ENCODE data around the gene GALNT13. TPM values are rescaled to one million over a fixed set of nuclear protein-coding genes. Genes with fewer than 3 reads are reported as not detected.

GALNT13 gene
- polyA plus RNA-seq, 3 donors, result not detected

DNA sequence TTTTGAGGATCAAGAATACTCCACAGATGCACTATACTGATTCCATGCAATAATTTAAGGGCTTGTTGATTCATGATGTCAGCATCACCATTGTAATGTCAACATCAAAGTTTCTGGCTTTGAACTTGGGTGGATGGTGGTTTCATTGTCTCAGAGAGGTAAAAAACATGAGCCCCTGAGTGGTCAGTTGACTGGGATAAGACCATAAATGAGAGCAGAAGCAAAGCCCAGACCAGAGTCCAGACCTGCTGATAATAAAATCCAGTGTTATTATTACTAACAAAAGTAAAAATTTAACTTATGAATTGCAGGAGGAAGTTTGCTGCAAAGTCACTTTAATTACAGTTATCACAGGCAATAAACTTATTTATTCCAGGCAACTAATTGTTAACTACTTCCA, 358.2 kb downstream of the GALNT13 start:
- Histone ChIP-seq H3K9ac (ENCODE audit: insufficient read depth, low read length, poor library complexity, severe bottlenecking) (no peak overlapping the region), H3K9me3 (replicated peaks in 1 of 2; ENCODE audit: control insufficient read depth in 1 of 2, insufficient read depth in 1 of 2, low read length in 2 of 2) (peaks cover 0 to 3% of the 10 kb centered on the region in 2 donors), H3K4me3 (replicated peaks in 1 of 3; ENCODE audit: low read depth in 2 of 3, low read length in 3 of 3) (no peak overlapping the region), H3K36me3 (replicated peaks in 1 of 2; ENCODE audit: control insufficient read depth in 1 of 2, insufficient read depth in 2 of 2, low read length in 2 of 2) (no peaks in the 10 kb centered on the region), H3K4me2 (replicated peaks; ENCODE audit: extremely low read depth, low read length, poor library complexity, severe bottlenecking) (no peak overlapping the region), H4K20me1 (ENCODE audit: insufficient read depth, low read length) (no peaks in the 10 kb centered on the region), H3K4me1 (ENCODE audit: control insufficient read depth in 1 of 2, insufficient read depth in 2 of 2, low read length in 2 of 2) (no peaks in the 10 kb centered on the region), H3K27me3 (ENCODE audit: control insufficient read depth in 2 of 2, insufficient read depth in 2 of 2, low read length in 2 of 2) (no peaks in the 10 kb centered on the region), H2AFZ (ENCODE audit: insufficient read depth, low read depth, low read length, poor library complexity, severe bottlenecking) (no peak overlapping the region), H3K79me2 (ENCODE audit: insufficient read depth, low read length) (no peaks in the 10 kb centered on the region), H3K27ac (ENCODE audit: low read depth in 1 of 2, low read length in 2 of 2) (no peak overlapping the region)
- H3K27ac Mint-ChIP-seq, result no peak overlapping the region
- intact Hi-C loops (cut with micrococcal nuclease), result no loop called here
- H3K27me3 Mint-ChIP-seq (ENCODE audit: low read depth in 3 of 3), result peaks cover 0 to 1% (median 0%) of the 10 kb centered on the region in 3 donors
- H3K4me3 Mint-ChIP-seq, result no peak overlapping the region
- TF ChIP-seq CTCF (IDR thresholded peaks at IDR 0.05), result no peak
- no peaks in the 10 kb centered on the region for H3K4me1 Mint-ChIP-seq
- H3K9me3 Mint-ChIP-seq, result peaks cover 0 to 11% (median 6%) of the 10 kb centered on the region in 7 donors
- H3K36me3 Mint-ChIP-seq, result no peaks in the 10 kb centered on the region
- no peak for DNase-seq

GRCh38 chr2:154231021-154231420, 359.3 kb downstream of the GALNT13 start:
- Histone ChIP-seq H3K4me2 (replicated peaks; ENCODE audit: extremely low read depth, low read length, poor library complexity, severe bottlenecking) (no peak overlapping the region), H3K27me3 (ENCODE audit: control insufficient read depth in 2 of 2, insufficient read depth in 2 of 2, low read length in 2 of 2) (no peaks in the 10 kb centered on the region), H3K9ac (ENCODE audit: insufficient read depth, low read length, poor library complexity, severe bottlenecking) (no peak overlapping the region), H3K9me3 (replicated peaks in 1 of 2; ENCODE audit: control insufficient read depth in 1 of 2, insufficient read depth in 1 of 2, low read length in 2 of 2) (peaks cover 0 to 3% of the 10 kb centered on the region in 2 donors), H2AFZ (ENCODE audit: insufficient read depth, low read depth, low read length, poor library complexity, severe bottlenecking) (no peak overlapping the region), H3K79me2 (ENCODE audit: insufficient read depth, low read length) (no peaks in the 10 kb centered on the region), H3K36me3 (replicated peaks in 1 of 2; ENCODE audit: control insufficient read depth in 1 of 2, insufficient read depth in 2 of 2, low read length in 2 of 2) (no peaks in the 10 kb centered on the region), H3K4me3 (replicated peaks in 1 of 3; ENCODE audit: low read depth in 2 of 3, low read length in 3 of 3) (no peak overlapping the region), H3K4me1 (ENCODE audit: control insufficient read depth in 1 of 2, insufficient read depth in 2 of 2, low read length in 2 of 2) (no peaks in the 10 kb centered on the region), H3K27ac (ENCODE audit: low read depth in 1 of 2, low read length in 2 of 2) (no peak overlapping the region), H4K20me1 (ENCODE audit: insufficient read depth, low read length) (no peaks in the 10 kb centered on the region)
- Mint-ChIP-seq H3K4me3 (no peak overlapping the region), H3K27ac (no peak overlapping the region), H3K36me3 (no peaks in the 10 kb centered on the region), H3K9me3 (peaks cover 0 to 11% (median 6%) of the 10 kb centered on the region in 7 donors), H3K27me3 (ENCODE audit: low read depth in 3 of 3) (peaks cover 0 to 1% (median 0%) of the 10 kb centered on the region in 3 donors), H3K4me1 (no peaks in the 10 kb centered on the region)
- no peak for DNase-seq
- intact Hi-C loops (cut with micrococcal nuclease), result no loop called here
- WGBS (ENCODE audit: insufficient coverage), result 0% methylated on average over 1 of the region's 1 CpG
- no peak for TF ChIP-seq CTCF (IDR thresholded peaks at IDR 0.05)

Data from CD14-positive monocyte (primary cell).